Parathyroid adenoma (tissue), 2 donors: ENCODE measurements around the gene DCXR.

Experiments
- H2AFZ ChIP-seq: fragments of 300-600 bp; sonication (generic); one replicate; pipeline ENCODE4 v1.7.0; 2017; ENCODE audit warnings: antibody characterized with exemption, mild to moderate bottlenecking
- H3K27ac ChIP-seq: fragments of 300-600 bp; sonication (generic); one replicate; pipeline ENCODE4 v1.7.0; 2017
- H3K27me3 ChIP-seq: fragments of 300-600 bp; sonication (generic); one replicate; pipeline ENCODE4 v1.7.0; 2017; ENCODE audit warnings: low read length; ENCODE audit not compliant: control insufficient read depth, insufficient read depth
- H3K36me3 ChIP-seq: fragments of 300-600 bp; sonication (generic); one replicate; pipeline ENCODE4 v1.7.0; 2017; ENCODE audit warnings: low read length; ENCODE audit not compliant: control insufficient read depth, insufficient read depth
- H3K4me1 ChIP-seq: fragments of 300-600 bp; sonication (generic); one replicate; pipeline ENCODE4 v1.7.0; 2017; ENCODE audit warnings: control low read depth
- H3K4me2 ChIP-seq: fragments of 300-600 bp; sonication (generic); one replicate; pipeline ENCODE4 v1.7.0; 2017; ENCODE audit warnings: low read length
- H3K4me3 ChIP-seq: fragments of 300-600 bp; sonication (generic); one replicate; pipeline ENCODE4 v1.7.0; 2017; ENCODE audit warnings: low read depth, low read length
- H3K79me2 ChIP-seq: fragments of 300-600 bp; sonication (generic); one replicate; pipeline ENCODE4 v1.7.0; 2017; ENCODE audit warnings: control low read depth
- H3K9ac ChIP-seq: fragments of 300-600 bp; sonication (generic); one replicate; pipeline ENCODE4 v1.7.0; 2017; ENCODE audit warnings: mild to moderate bottlenecking
- H3K9me3 ChIP-seq: fragments of 300-600 bp; sonication (generic); one replicate; pipeline ENCODE4 v1.7.0; 2017; ENCODE audit warnings: low read length; ENCODE audit not compliant: control insufficient read depth
- CTCF ChIP-seq: fragments of 300-600 bp; sonication (generic); IDR thresholded peaks from one replicate; pipeline ENCODE4 v1.7.0; 2017; ENCODE audit warnings: antibody characterized with exemption, mild to moderate bottlenecking
- donor health status: primary hyperparathyroidism.

The DCXR gene

GRCh38 chr17:82064433-82065192 lies 27.1 kb upstream of the DCXR start:
- H3K79me2 ChIP-seq, result no peaks in the 10 kb centered on the region
- H2AFZ ChIP-seq, result no peak overlapping the region
- H3K36me3 ChIP-seq, result no peaks in the 10 kb centered on the region
- H3K27me3 ChIP-seq, result no peaks in the 10 kb centered on the region
- H3K9ac ChIP-seq, result peak overlapping the region; percentile 83
- no peak for TF ChIP-seq CTCF
- H3K4me1 ChIP-seq, result peaks cover 13% of the 10 kb centered on the region
- no peaks in the 10 kb centered on the region for H3K9me3 ChIP-seq
- peak overlapping the region; percentile 42 for H3K27ac ChIP-seq
- peak overlapping the region; percentile 70 for H3K4me3 ChIP-seq
- peak overlapping the region; percentile 91 for H3K4me2 ChIP-seq

GRCh38 chr17:82063424-82064415 lies 26.2 kb upstream of the DCXR start:
- Histone ChIP-seq H3K27me3 (no peaks in the 10 kb centered on the region), H3K36me3 (no peaks in the 10 kb centered on the region), H3K4me3 (no peak overlapping the region), H2AFZ (no peak overlapping the region), H3K4me2 (peak overlapping the region; percentile 91), H3K79me2 (no peaks in the 10 kb centered on the region), H3K4me1 (peaks cover 13% of the 10 kb centered on the region), H3K9me3 (no peaks in the 10 kb centered on the region), H3K9ac (no peak overlapping the region), H3K27ac (no peak overlapping the region)
- TF ChIP-seq CTCF, result no peak

- H2AFZ ChIP-seq, result no peak overlapping the region
- TF ChIP-seq CTCF, result no peak
- no peaks in the 10 kb centered on the region for H3K9me3 ChIP-seq
- H3K27ac ChIP-seq, result no peak overlapping the region
- no peak overlapping the region for H3K4me2 ChIP-seq
- no peaks in the 10 kb centered on the region for H3K79me2 ChIP-seq
- no peak overlapping the region for H3K4me3 ChIP-seq
- no peaks in the 10 kb centered on the region for H3K27me3 ChIP-seq
- peaks cover 13% of the 10 kb centered on the region for H3K4me1 ChIP-seq
- no peaks in the 10 kb centered on the region for H3K36me3 ChIP-seq
- no peak overlapping the region for H3K9ac ChIP-seq
Observed at GRCh38 chr17:82062984-82063368, 25.5 kb upstream of the DCXR start.

- no peak overlapping the region for H3K9ac ChIP-seq
- no peak overlapping the region for H3K4me2 ChIP-seq
- no peak overlapping the region for H3K27ac ChIP-seq
- H3K4me3 ChIP-seq, result no peak overlapping the region
- no peak overlapping the region for H2AFZ ChIP-seq
- TF ChIP-seq CTCF, result no peak
- H3K9me3 ChIP-seq, result no peaks in the 10 kb centered on the region
- no peaks in the 10 kb centered on the region for H3K27me3 ChIP-seq
- no peaks in the 10 kb centered on the region for H3K79me2 ChIP-seq
- H3K4me1 ChIP-seq, result peaks cover 13% of the 10 kb centered on the region
- no peaks in the 10 kb centered on the region for H3K36me3 ChIP-seq
Observed at GRCh38 chr17:82062076-82062983, 24.8 kb upstream of the DCXR start.
